GM12864 (cell line): Measurements from ENCODE around the gene SLC25A20.

Source experiments
- DNase-seq: peaks from one replicate; pipeline ENCODE4 v3.0.0-alpha.2; 2011; ENCODE audit warnings: low read depth
- H3K4me3 ChIP-seq: 2 replicates; pipeline ENCODE4 v1.5.1; 2011; ENCODE audit warnings: mild to moderate bottlenecking, low read depth, low read length, control low read depth
- CTCF ChIP-seq: IDR thresholded peaks from 2 replicates; pipeline ENCODE4 v1.5.1; 2011; ENCODE audit warnings: low read depth, mild to moderate bottlenecking, moderate library complexity, low read length, control low read depth, inconsistent platforms; ENCODE audit errors: missing control alignments

Gene SLC25A20

GRCh38 chr3:48881006-48881405, 17.7 kb downstream of the SLC25A20 start:
- no peak for DNase-seq
- TF ChIP-seq CTCF = no peak
- H3K4me3 ChIP-seq = no peak overlapping the region

DNA sequence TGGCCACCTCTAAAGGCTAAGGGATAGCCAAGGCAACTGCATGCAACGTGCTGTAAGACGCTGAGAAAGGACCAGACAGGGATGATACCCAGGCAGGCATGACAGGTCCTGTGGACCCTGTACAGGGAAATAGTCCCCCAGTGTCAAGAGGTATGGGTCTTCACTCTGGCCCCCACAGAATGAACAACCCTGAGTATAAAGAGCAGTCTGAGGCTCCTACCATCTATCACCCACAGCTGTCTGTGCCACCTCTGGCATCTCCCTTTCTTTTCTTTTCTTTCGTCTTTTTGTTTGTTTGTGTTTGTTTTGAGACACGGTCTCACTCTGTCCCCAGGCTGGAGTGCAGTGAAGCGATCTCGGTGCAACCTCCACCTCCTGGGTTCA, 18.7 kb downstream of the SLC25A20 start:
- no peak for DNase-seq
- H3K4me3 ChIP-seq = no peak overlapping the region
- no peak for TF ChIP-seq CTCF

DNA sequence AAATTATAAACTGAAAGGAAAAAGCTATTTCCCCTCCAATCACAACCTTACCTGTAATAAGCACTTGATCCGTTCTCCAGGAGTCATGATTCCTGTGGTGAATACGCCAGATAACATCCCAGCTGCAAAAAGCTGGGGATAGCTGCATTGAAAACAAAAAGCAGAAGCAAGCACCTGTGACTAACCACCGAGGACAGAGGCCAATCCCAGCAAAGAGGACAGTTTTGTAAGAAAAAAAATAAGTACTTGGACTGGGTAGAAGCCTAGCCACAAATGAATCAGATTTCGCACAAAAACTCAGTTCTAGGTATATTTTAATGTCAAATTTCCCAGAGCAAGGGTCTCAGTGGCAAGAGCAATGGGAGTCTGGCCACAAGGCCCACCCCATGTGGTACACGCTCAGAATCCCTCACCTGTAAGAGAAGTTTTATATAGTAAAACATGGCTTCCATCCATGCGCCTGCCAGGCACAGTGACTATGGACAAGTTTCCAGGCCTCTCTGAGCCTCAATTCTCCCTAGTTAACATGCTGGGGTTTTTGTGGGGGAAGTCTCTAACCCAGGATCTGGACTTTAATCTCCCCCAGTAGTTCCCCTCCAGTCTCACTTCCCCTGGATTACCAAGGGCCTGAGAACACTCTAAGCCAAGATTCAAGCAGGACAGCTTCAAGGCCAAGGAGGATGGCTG, 19.2 kb downstream of the SLC25A20 start:
- no peak for TF ChIP-seq CTCF
- no peak overlapping the region for H3K4me3 ChIP-seq
- DNase-seq = no peak

- no peak overlapping the region for H3K4me3 ChIP-seq
- no peak for DNase-seq
- no peak for TF ChIP-seq CTCF
These were observed 21.0 kb downstream of the SLC25A20 start for GRCh38 chr3:48877671-48878070.

GRCh38 chr3:48863122-48863521, 35.6 kb downstream of the SLC25A20 start:
- no peak overlapping the region for H3K4me3 ChIP-seq
- DNase-seq = no peak
- no peak for TF ChIP-seq CTCF

DNA sequence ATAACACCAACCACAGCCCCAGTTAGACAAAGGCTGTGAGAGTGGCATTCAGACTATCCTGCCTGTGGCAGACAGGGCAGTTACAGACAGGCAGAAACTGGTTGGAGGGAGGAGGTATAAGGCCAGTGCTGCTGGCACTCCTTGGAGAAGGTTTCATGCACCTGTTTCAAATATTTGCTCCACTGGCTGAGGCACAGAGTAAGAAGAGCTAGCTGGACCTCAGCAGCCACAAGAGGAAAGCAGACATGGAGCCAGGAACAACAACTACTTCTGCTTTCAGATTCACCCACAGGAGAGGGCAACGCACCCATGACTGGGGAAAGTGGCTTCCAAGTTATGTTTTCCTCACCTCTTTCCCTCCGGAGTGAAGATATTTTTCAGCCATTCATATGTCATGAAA, 39.5 kb downstream of the SLC25A20 start:
- no peak for TF ChIP-seq CTCF
- no peak overlapping the region for H3K4me3 ChIP-seq
- DNase-seq = no peak

DNA sequence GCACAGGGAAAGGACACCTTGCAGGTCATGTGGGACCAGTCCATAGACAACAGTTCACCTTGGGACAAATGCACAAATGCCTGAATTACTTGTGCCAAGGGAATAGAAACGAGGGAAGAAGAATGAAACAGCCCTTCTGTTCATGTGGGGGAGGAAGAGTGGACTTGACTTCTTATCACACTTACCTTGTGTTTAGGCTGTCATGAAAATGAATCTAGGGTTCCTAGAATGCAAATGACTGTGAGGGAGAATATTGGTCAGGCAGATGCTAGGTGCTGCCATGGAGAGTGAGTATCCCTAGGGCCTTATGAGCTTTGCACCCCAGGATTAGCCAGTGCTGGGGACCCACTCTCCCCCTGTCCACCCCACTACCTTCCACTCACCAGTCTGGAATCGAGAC, 40.0 kb downstream of the SLC25A20 start:
- H3K4me3 ChIP-seq = no peak overlapping the region
- TF ChIP-seq CTCF = no peak
- DNase-seq = no peak
